Bronchial epithelial cell (primary cell): ENCODE data around the gene ZC3H4. TPM values are rescaled to one million over a fixed set of nuclear protein-coding genes. Genes with fewer than 3 reads are reported as not detected.

Experiments
- DNase-seq: peaks from one replicate; pipeline ENCODE4 v3.0.0-alpha.2; 2010; ENCODE audit warnings: low read depth
- FAIRE-seq: peaks from 2 replicates; lab custom pipeline; 2011; peaks lifted over from hg19 to GRCh38; lab: Jason Lieb, UNC
- H3K27me3 ChIP-seq: 2 replicates; pipeline ENCODE4 v1.5.1; 2011; ENCODE audit warnings: low read length; ENCODE audit not compliant: control insufficient read depth, insufficient read depth
- H3K36me3 ChIP-seq: 2 replicates; pipeline ENCODE4 v1.5.1; 2011; ENCODE audit warnings: low read length; ENCODE audit not compliant: control insufficient read depth, insufficient read depth
- H3K4me3 ChIP-seq: 2 replicates; pipeline ENCODE4 v1.5.1; 2011; ENCODE audit warnings: mild to moderate bottlenecking, low read depth, low read length, control low read depth
- total RNA-seq: library from RNA; depleted of rRNA; stranded (reverse); fragments of >200 nt; gene quantifications from 2 replicates; pipeline ENCODE4 v1.2.1, GENCODE V29; 2014
- TF ChIP-seq, protein P1 (sequence below): IDR thresholded peaks from 2 replicates; pipeline ENCODE4 v1.5.1; 2011; ENCODE audit warnings: mild to moderate bottlenecking, moderate library complexity, low read length, control low read depth, inconsistent platforms; ENCODE audit not compliant: insufficient read depth, severe bottlenecking

ZC3H4 gene
- total RNA-seq, 1 donor from 2014 or later: 2.6 TPM

DNA sequence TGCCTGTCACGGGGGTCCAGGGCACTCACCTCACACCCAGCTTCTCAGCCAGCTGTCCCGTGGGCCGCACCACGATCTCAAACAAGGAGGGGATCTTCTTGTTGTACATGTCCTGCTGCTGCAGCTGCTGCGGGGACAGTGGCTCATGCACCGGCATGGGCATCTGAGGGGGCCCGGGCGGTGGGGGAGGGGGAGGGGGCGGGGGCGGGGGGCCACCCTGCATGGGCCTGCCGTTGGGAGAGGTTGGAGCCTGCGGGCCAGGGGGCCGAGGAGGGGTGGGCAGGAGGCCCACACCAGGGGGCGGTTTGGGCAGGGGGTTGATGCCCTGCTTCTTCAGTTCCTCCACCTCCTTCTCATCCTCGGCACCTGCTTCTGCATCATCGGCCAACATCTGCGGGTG lies 41.3 kb downstream of the ZC3H4 start:
- H3K36me3 ChIP-seq: peaks cover 33% of the 10 kb centered on the region
- no peaks in the 10 kb centered on the region for H3K27me3 ChIP-seq
- H3K4me3 ChIP-seq: no peak overlapping the region
- FAIRE-seq (no peak), DNase-seq (no peak)
- TF ChIP-seq, protein P1, sequence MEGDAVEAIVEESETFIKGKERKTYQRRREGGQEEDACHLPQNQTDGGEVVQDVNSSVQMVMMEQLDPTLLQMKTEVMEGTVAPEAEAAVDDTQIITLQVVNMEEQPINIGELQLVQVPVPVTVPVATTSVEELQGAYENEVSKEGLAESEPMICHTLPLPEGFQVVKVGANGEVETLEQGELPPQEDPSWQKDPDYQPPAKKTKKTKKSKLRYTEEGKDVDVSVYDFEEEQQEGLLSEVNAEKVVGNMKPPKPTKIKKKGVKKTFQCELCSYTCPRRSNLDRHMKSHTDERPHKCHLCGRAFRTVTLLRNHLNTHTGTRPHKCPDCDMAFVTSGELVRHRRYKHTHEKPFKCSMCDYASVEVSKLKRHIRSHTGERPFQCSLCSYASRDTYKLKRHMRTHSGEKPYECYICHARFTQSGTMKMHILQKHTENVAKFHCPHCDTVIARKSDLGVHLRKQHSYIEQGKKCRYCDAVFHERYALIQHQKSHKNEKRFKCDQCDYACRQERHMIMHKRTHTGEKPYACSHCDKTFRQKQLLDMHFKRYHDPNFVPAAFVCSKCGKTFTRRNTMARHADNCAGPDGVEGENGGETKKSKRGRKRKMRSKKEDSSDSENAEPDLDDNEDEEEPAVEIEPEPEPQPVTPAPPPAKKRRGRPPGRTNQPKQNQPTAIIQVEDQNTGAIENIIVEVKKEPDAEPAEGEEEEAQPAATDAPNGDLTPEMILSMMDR: no peak

DNA sequence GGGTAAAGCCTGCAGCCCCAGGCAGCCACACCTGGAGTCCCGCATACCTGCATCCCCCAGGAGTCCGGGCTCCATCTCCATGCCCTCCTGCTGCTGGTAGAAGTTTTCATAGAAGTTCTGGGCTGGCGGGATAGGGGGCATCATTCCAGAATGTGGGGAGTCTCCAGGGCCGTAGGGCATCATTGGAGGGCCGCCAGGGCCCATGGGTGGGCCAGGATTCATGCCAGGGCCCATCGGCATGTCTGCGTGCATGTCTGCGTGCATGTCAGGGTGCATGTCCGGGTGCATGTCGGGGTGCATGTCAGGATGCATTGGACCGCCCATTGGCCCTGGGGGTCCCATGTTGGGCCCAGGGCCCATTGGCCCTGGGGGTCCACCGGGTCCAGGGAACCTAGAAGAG lies 41.8 kb downstream of the ZC3H4 start:
- Histone ChIP-seq H3K36me3 (peaks cover 37% of the 10 kb centered on the region), H3K4me3 (no peak overlapping the region), H3K27me3 (no peaks in the 10 kb centered on the region)
- FAIRE-seq (no peak), DNase-seq (no peak)
- TF ChIP-seq, protein P1: no peak

DNA sequence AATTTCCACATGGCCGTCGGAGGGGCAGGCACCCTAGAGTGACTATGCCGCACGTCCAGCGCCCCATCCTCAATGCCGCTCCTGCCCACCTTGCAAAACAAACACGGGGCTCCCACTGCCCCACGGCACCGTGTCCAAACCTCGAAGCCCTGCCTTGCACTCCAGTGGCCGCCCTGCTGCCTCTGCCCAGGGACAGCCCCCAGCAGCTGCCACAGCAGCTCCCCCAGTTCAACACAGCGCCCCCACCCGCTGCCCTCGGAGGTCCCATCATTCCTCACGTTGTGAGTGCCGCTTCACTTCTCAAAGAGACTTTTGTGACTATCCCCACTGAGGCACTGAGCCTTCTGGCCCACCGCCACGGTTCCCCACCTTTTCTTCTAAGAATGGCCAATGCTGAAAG lies 42.8 kb downstream of the ZC3H4 start:
- H3K27me3 ChIP-seq: no peaks in the 10 kb centered on the region
- H3K4me3 ChIP-seq: no peak overlapping the region
- TF ChIP-seq, protein P1: no peak
- H3K36me3 ChIP-seq: peaks cover 36% of the 10 kb centered on the region
- DNase-seq (no peak), FAIRE-seq (no peak)

DNA sequence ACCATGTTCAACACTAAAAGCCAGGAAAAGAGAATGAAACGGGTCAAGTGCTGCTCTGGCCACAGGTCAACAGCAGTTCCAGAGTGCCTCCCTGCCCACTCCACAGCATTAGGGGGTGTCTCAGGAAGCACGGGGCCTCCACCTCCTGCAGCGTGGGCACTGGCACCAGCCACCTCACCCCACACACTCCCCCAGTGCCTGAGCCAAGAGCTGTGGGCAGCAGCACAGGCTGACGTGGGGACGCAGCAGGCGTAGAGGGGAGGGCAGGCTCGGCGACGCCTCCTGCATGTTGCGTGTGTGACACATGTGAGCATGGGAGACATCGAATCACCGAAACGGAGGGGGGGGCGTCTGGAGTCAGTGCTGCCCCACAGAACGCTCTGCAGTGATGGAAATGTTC lies 43.8 kb downstream of the ZC3H4 start:
- peaks cover 40% of the 10 kb centered on the region for H3K36me3 ChIP-seq
- H3K27me3 ChIP-seq: no peaks in the 10 kb centered on the region
- FAIRE-seq (no peak), DNase-seq (no peak)
- TF ChIP-seq, protein P1: no peak
- H3K4me3 ChIP-seq: no peak overlapping the region

DNA sequence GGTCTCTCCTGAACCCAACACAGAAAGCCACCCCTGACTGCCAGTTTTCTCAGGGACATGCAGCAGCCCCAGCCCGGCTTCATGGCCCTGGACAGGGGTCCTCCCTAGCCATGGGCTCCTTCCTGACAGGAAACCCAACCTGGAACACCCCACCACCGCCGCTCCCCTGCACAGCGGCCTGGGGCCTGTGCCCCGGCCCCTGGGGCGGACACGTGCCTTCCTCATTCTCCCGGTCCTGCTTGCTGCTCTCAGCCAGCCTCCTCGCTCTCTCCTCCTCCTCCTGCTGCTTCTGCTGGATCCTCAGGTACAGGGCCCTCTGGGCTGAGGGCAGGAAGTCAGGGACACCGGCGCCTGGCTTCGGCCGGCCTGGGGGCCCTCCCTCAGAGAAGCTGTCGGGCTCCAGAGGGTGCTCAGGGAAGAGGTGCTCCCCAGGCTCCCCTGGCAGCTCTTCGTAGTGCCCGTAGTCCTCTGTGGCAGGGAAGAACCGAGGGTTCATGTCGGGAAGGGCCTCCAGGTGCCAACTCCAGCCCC lies 44.6 kb downstream of the ZC3H4 start:
- peaks cover 38% of the 10 kb centered on the region for H3K36me3 ChIP-seq
- DNase-seq: no peak

More for the DNA sequence above, 44.6 kb downstream of the ZC3H4 start:
- FAIRE-seq: no peak
- Histone ChIP-seq H3K4me3 (no peak overlapping the region), H3K27me3 (no peaks in the 10 kb centered on the region)
- TF ChIP-seq, protein P1: no peak
